Calu3 (cell line): ENCODE data around the gene CUL5. TPM values are rescaled to one million over a fixed set of nuclear protein-coding genes. Genes with fewer than 3 reads are reported as not detected.

Experiments used
- BruUV-seq: library from RNA; stranded (reverse); fragments of 400-500 nt; replicated peaks from 2 replicates; lab custom pipeline; 2021; lab: Mats Ljungman, UMichigan
- CTCF ChIA-PET: fragments of 300-600 bp; sonication (Branson Sonifier 250); formaldehyde crosslinking; loops from one replicate; lab custom pipeline; 2022; ENCODE audit warnings: antibody characterized with exemption; lab: Charles Lee
- DNase-seq: peaks from one replicate; pipeline ENCODE4 v3.0.0; 2022
- H3K27ac Mint-ChIP-seq: one replicate; pipeline ENCODE4 v1.8.0; 2022; ENCODE audit warnings: mixed read lengths; ENCODE audit not compliant: unreplicated experiment
- H3K27me3 Mint-ChIP-seq: one replicate; pipeline ENCODE4 v1.8.0; 2022; ENCODE audit warnings: mixed read lengths; ENCODE audit not compliant: unreplicated experiment
- H3K36me3 Mint-ChIP-seq: one replicate; pipeline ENCODE4 v1.8.0; 2022; ENCODE audit warnings: mild to moderate bottlenecking, moderate library complexity, mixed read lengths; ENCODE audit not compliant: insufficient read depth, unreplicated experiment
- H3K4me1 Mint-ChIP-seq: one replicate; pipeline ENCODE4 v1.8.0; 2022; ENCODE audit warnings: mild to moderate bottlenecking, low read depth, mixed read lengths; ENCODE audit not compliant: unreplicated experiment
- H3K4me3 Mint-ChIP-seq: one replicate; pipeline ENCODE4 v1.8.0; 2022; ENCODE audit warnings: mild to moderate bottlenecking, low read depth, moderate library complexity, mixed read lengths; ENCODE audit not compliant: unreplicated experiment
- H3K9me3 Mint-ChIP-seq: one replicate; pipeline ENCODE4 v1.8.0; 2022; ENCODE audit warnings: low read depth, mixed read lengths; ENCODE audit not compliant: unreplicated experiment
- intact Hi-C: fragments of 100-400 bp; cut with micrococcal nuclease; formaldehyde crosslinking; loops from one replicate; pipeline ENCODE4 v1.10.0; 2022; ENCODE audit not compliant: unreplicated experiment
- total RNA-seq: library from RNA; stranded (reverse); gene quantifications from 2 replicates; pipeline ENCODE4 v1.2.3, GENCODE V29; 2022
- TF ChIP-seq, protein P1 (sequence below): fragments of 200-600 bp; IDR thresholded peaks from one replicate; pipeline ENCODE4 v1.8.0; 2022; ENCODE audit warnings: antibody characterized with exemption; ENCODE audit not compliant: unreplicated experiment

CUL5 gene
- total RNA-seq, 1 experiment from 2014 or later = 17.2 TPM

DNA sequence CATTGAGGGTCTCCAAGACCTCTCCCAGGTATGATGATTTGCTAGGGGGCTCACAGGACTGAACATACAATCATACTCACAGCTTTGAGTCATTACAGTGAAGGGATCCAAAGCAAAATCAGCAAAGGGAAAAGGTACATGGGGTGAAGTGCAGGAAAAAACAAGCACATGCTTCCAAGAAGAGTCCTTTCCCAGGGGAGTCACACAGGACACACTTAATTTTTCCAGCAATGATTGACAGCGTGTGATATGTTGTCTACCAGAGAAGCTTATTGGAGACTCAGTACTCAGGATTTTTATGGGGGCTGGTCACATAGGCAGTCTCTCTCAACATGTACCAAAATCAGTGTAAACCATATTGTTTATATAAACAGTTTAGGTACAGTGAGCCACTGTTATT is 25.3 kb downstream of the CUL5 start:
- peaks cover 5% of the 10 kb centered on the region for H3K36me3 Mint-ChIP-seq
- no peak overlapping the region for H3K27ac Mint-ChIP-seq
- no peak for DNase-seq
- no TSS peak for BruUV-seq
- no peaks in the 10 kb centered on the region for H3K4me1 Mint-ChIP-seq
- CTCF ChIA-PET = no interaction called here
- intact Hi-C loops = no loop called here
- TF ChIP-seq, protein P1, sequence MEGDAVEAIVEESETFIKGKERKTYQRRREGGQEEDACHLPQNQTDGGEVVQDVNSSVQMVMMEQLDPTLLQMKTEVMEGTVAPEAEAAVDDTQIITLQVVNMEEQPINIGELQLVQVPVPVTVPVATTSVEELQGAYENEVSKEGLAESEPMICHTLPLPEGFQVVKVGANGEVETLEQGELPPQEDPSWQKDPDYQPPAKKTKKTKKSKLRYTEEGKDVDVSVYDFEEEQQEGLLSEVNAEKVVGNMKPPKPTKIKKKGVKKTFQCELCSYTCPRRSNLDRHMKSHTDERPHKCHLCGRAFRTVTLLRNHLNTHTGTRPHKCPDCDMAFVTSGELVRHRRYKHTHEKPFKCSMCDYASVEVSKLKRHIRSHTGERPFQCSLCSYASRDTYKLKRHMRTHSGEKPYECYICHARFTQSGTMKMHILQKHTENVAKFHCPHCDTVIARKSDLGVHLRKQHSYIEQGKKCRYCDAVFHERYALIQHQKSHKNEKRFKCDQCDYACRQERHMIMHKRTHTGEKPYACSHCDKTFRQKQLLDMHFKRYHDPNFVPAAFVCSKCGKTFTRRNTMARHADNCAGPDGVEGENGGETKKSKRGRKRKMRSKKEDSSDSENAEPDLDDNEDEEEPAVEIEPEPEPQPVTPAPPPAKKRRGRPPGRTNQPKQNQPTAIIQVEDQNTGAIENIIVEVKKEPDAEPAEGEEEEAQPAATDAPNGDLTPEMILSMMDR = no peak
- H3K27me3 Mint-ChIP-seq = no peaks in the 10 kb centered on the region
- H3K4me3 Mint-ChIP-seq = no peak overlapping the region
- no peaks in the 10 kb centered on the region for H3K9me3 Mint-ChIP-seq

DNA sequence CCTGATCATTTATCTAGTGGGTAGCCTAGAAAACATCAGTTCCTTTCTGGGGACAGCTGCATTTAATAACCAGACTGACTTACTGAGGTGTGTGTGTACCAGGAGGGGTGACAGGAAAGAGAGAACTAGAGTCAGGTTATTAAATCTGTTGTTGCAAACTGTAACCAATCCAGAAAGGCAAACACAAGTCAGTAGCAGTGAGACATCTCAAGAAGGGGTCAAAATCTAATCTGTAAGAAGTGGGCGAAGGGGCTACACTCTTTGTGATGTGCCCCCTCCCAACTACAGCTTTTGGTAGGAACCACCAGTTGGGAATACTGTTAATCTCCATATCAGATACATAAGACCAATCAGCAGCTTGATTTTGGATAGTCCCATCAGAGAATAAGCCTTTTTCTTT is 26.3 kb downstream of the CUL5 start:
- no peak for DNase-seq
- Mint-ChIP-seq H3K27me3 (no peaks in the 10 kb centered on the region), H3K9me3 (no peaks in the 10 kb centered on the region), H3K4me1 (no peaks in the 10 kb centered on the region), H3K4me3 (no peak overlapping the region), H3K36me3 (peaks cover 9% of the 10 kb centered on the region), H3K27ac (no peak overlapping the region)
- BruUV-seq = no TSS peak
- CTCF ChIA-PET = no interaction called here
- TF ChIP-seq, protein P1 = no peak
- intact Hi-C loops = no loop called here

DNA sequence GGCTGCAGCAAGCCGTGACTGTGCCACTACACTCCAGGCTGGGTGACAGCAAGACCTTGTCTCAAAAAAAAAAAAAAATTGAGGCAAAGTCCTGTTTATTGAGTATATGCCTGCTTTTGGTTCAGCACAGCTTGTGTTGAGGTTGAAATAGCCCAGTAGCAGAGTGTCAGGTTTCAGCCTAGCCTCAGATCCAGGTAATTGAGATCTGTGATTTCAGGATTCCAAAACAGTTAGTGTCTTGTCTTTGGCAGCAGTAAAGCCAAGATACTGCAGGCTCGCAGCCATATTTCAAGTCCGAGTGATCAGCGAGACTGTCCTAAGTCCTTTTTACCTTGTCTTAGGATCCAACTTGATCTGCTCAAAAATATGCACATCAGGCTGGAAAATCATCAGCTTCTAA is 27.0 kb downstream of the CUL5 start:
- Mint-ChIP-seq H3K27ac (no peak overlapping the region), H3K4me1 (no peaks in the 10 kb centered on the region), H3K36me3 (peaks cover 9% of the 10 kb centered on the region), H3K4me3 (no peak overlapping the region), H3K27me3 (no peaks in the 10 kb centered on the region), H3K9me3 (no peaks in the 10 kb centered on the region)
- TF ChIP-seq, protein P1 = no peak
- DNase-seq = no peak
- no TSS peak for BruUV-seq
- intact Hi-C loops = no loop called here
- CTCF ChIA-PET = no interaction called here

DNA sequence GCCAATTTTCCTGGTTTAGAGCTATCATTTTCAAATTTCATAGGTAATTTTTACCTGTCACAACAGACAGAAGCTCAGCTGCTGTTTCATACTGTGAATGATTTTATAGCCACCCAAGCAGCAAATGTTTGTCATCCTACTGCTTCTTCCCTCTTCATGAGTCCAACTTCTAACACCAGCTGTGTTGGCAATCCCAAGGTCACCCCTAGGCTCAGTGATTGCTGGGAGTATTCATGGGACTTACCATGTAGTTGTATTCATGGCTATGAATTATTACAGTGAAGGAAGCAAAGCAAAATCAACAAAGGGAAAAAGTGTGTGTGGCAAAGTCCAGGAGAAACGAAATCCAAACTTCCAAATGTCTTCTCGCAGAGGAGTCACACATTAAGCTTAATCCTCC is 28.5 kb downstream of the CUL5 start:
- CTCF ChIA-PET = interaction anchor here (0.7 to 1.0 kb wide), 2 partner anchors 16 to 45 kb away, joined by 3 to 4 read pairs; no protein-coding TSS in a partner anchor
- no TSS peak for BruUV-seq
- Mint-ChIP-seq H3K9me3 (no peaks in the 10 kb centered on the region), H3K27me3 (no peaks in the 10 kb centered on the region), H3K4me1 (no peaks in the 10 kb centered on the region), H3K4me3 (no peak overlapping the region), H3K36me3 (peaks cover 9% of the 10 kb centered on the region), H3K27ac (no peak overlapping the region)
- no peak for DNase-seq
- TF ChIP-seq, protein P1 = no peak
- intact Hi-C loops = no loop called here
